HG02852 (cell line): ENCODE results near the gene CTAGE4.
"Not testable (repeated sequence)": the region's sequence is repeated elsewhere in the genome, so short reads cannot be mapped to it uniquely, and the experiment has no call there.

ENCODE experiments used
- ATAC-seq: cut with Tn5 transposase; IDR thresholded peaks from one replicate; pipeline ENCODE4 v1.9.1; 2021; ENCODE audit warnings: mild to moderate bottlenecking, moderate library complexity; ENCODE audit not compliant: unreplicated experiment

The CTAGE4 gene

GRCh38 chr7:144217200-144217599, 33.9 kb downstream of the CTAGE4 start:
- ATAC-seq, result not testable (repeated sequence)

- not testable (repeated sequence) for ATAC-seq
Measured at GRCh38 chr7:144218581-144218980, 35.3 kb downstream of the CTAGE4 start.

GRCh38 chr7:144219149-144219548, 35.9 kb downstream of the CTAGE4 start:
- not testable (repeated sequence) for ATAC-seq

- ATAC-seq, result not testable (repeated sequence)
Measured at GRCh38 chr7:144220531-144220930, 37.3 kb downstream of the CTAGE4 start.

GRCh38 chr7:144223675-144224074, 40.4 kb downstream of the CTAGE4 start:
- not testable (repeated sequence) for ATAC-seq

- ATAC-seq, result not testable (repeated sequence)
Measured at GRCh38 chr7:144226866-144227265, 43.6 kb downstream of the CTAGE4 start.

- not testable (repeated sequence) for ATAC-seq
Measured at GRCh38 chr7:144228810-144229209, 45.5 kb downstream of the CTAGE4 start.

- ATAC-seq, result not testable (repeated sequence)
Measured at GRCh38 chr7:144231027-144231426, 47.8 kb downstream of the CTAGE4 start.

GRCh38 chr7:144233039-144233438, 49.8 kb downstream of the CTAGE4 start:
- ATAC-seq, result not testable (repeated sequence)
